Parathyroid adenoma (tissue), 2 donors: ENCODE results near the gene RABGAP1.

ENCODE experiments used
- H2AFZ ChIP-seq: fragments of 300-600 bp; sonication (generic); one replicate; pipeline ENCODE4 v1.7.0; 2017; ENCODE audit warnings: antibody characterized with exemption, mild to moderate bottlenecking
- H3K27ac ChIP-seq: fragments of 300-600 bp; sonication (generic); one replicate; pipeline ENCODE4 v1.7.0; 2017
- H3K27me3 ChIP-seq: fragments of 300-600 bp; sonication (generic); one replicate; pipeline ENCODE4 v1.7.0; 2017; ENCODE audit warnings: low read length; ENCODE audit not compliant: control insufficient read depth, insufficient read depth
- H3K36me3 ChIP-seq: fragments of 300-600 bp; sonication (generic); one replicate; pipeline ENCODE4 v1.7.0; 2017; ENCODE audit warnings: low read length; ENCODE audit not compliant: control insufficient read depth, insufficient read depth
- H3K4me1 ChIP-seq: fragments of 300-600 bp; sonication (generic); one replicate; pipeline ENCODE4 v1.7.0; 2017; ENCODE audit warnings: control low read depth
- H3K4me2 ChIP-seq: fragments of 300-600 bp; sonication (generic); one replicate; pipeline ENCODE4 v1.7.0; 2017; ENCODE audit warnings: low read length
- H3K4me3 ChIP-seq: fragments of 300-600 bp; sonication (generic); one replicate; pipeline ENCODE4 v1.7.0; 2017; ENCODE audit warnings: low read depth, low read length
- H3K79me2 ChIP-seq: fragments of 300-600 bp; sonication (generic); one replicate; pipeline ENCODE4 v1.7.0; 2017; ENCODE audit warnings: control low read depth
- H3K9ac ChIP-seq: fragments of 300-600 bp; sonication (generic); one replicate; pipeline ENCODE4 v1.7.0; 2017; ENCODE audit warnings: mild to moderate bottlenecking
- H3K9me3 ChIP-seq: fragments of 300-600 bp; sonication (generic); one replicate; pipeline ENCODE4 v1.7.0; 2017; ENCODE audit warnings: low read length; ENCODE audit not compliant: control insufficient read depth
- TF ChIP-seq, protein P1 (sequence below): fragments of 300-600 bp; sonication (generic); IDR thresholded peaks from one replicate; pipeline ENCODE4 v1.7.0; 2017; ENCODE audit warnings: antibody characterized with exemption, mild to moderate bottlenecking
- donor health status: primary hyperparathyroidism.

Gene RABGAP1

DNA sequence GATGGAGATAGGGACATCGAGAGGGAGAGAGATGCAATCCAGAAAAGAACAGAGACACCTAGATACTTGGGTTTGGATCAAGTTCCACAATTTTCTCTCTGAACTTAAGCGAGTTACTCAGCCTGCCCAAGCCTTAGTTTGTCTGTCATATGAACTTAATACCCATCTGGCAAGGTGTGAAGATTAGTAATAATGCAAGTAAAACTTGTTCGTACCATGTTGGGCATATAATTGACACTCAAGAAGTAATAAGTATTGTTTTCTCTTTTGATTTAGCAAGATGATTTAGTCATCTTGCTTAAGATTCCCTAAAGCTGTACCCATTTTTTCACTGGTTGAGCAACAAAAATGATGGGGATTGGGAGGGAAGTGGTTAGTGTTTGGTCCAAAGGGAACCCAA is 7.5 kb downstream of the RABGAP1 start:
- Histone ChIP-seq H3K9me3 (no peaks in the 10 kb centered on the region), H3K36me3 (no peaks in the 10 kb centered on the region), H3K27ac (no peak overlapping the region), H3K79me2 (peaks cover 30% of the 10 kb centered on the region), H2AFZ (no peak overlapping the region), H3K4me2 (no peak overlapping the region), H3K4me3 (no peak overlapping the region), H3K9ac (no peak overlapping the region), H3K4me1 (no peaks in the 10 kb centered on the region), H3K27me3 (no peaks in the 10 kb centered on the region)
- TF ChIP-seq, protein P1, sequence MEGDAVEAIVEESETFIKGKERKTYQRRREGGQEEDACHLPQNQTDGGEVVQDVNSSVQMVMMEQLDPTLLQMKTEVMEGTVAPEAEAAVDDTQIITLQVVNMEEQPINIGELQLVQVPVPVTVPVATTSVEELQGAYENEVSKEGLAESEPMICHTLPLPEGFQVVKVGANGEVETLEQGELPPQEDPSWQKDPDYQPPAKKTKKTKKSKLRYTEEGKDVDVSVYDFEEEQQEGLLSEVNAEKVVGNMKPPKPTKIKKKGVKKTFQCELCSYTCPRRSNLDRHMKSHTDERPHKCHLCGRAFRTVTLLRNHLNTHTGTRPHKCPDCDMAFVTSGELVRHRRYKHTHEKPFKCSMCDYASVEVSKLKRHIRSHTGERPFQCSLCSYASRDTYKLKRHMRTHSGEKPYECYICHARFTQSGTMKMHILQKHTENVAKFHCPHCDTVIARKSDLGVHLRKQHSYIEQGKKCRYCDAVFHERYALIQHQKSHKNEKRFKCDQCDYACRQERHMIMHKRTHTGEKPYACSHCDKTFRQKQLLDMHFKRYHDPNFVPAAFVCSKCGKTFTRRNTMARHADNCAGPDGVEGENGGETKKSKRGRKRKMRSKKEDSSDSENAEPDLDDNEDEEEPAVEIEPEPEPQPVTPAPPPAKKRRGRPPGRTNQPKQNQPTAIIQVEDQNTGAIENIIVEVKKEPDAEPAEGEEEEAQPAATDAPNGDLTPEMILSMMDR = no peak

DNA sequence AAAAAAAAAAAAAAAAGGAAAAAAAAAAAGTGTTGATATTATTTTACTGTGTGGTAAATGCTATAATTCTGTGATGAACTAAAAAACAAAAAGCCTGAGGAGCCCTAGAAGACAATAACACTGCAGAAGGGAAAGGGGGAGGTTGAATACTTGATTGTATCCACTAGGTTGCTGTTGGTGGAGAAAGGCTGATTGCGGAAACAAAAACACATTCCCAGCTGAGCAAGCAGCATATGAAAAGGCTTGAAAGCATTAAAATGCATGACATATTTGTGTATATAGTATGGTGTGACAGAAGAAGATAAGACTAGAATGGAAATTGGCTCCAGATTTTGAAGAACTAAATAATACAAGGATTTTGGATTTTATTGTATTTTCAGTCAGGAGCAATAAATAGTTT is 8.9 kb downstream of the RABGAP1 start:
- no peaks in the 10 kb centered on the region for H3K36me3 ChIP-seq
- H3K9ac ChIP-seq = no peak overlapping the region
- no peak overlapping the region for H3K4me2 ChIP-seq
- H3K4me3 ChIP-seq = no peak overlapping the region
- peaks cover 33% of the 10 kb centered on the region for H3K79me2 ChIP-seq
- no peaks in the 10 kb centered on the region for H3K27me3 ChIP-seq
- no peaks in the 10 kb centered on the region for H3K9me3 ChIP-seq
- TF ChIP-seq, protein P1 = no peak
- no peak overlapping the region for H3K27ac ChIP-seq
- no peak overlapping the region for H2AFZ ChIP-seq
- H3K4me1 ChIP-seq = no peaks in the 10 kb centered on the region

DNA sequence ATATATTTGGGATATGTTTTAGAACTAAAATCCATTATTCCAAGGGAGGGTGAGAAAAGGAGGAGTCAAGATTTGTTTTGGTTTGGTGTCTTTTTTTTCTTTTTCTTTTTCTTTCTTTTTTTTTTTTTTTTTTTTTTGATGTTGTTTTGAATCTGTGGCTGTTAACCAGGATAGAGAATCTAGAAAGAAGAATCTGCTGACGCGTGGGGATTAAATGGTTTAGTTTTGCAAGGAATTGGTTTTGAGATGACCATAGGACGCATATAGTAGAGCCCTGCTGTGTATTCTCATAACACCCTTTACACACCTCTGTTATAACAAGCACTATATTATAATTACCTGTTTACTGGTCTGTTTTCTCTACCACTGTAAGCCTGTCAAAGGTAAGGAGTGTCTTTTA is 9.4 kb downstream of the RABGAP1 start:
- no peak overlapping the region for H3K27ac ChIP-seq
- H3K9me3 ChIP-seq = no peaks in the 10 kb centered on the region
- no peaks in the 10 kb centered on the region for H3K27me3 ChIP-seq
- no peak overlapping the region for H3K4me3 ChIP-seq
- peaks cover 33% of the 10 kb centered on the region for H3K79me2 ChIP-seq
- TF ChIP-seq, protein P1 = no peak
- H3K4me2 ChIP-seq = no peak overlapping the region
- H2AFZ ChIP-seq = no peak overlapping the region
- no peak overlapping the region for H3K9ac ChIP-seq
- H3K36me3 ChIP-seq = no peaks in the 10 kb centered on the region
- H3K4me1 ChIP-seq = no peaks in the 10 kb centered on the region

DNA sequence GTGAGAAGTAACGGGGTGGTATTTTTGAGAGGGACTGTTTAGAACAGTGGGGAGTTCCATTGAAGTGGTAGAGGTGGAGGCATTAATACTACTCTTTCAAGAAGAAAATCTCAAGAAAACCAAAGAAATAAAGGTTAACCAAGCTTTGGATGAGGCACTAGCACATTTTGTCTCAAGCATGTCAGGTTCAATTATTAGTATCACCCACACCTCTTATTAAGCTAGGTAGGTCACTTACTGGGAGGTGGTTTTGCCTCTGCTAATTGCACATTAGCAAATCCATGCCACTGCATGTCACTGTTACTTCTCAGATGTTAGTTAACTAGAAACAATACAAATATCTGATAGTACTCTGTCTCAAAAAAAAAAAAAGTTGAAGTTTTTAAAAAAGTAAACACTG is 10.2 kb downstream of the RABGAP1 start:
- H3K27ac ChIP-seq = no peak overlapping the region
- H2AFZ ChIP-seq = no peak overlapping the region
- H3K4me2 ChIP-seq = no peak overlapping the region
- no peaks in the 10 kb centered on the region for H3K4me1 ChIP-seq
- TF ChIP-seq, protein P1 = no peak
- no peaks in the 10 kb centered on the region for H3K36me3 ChIP-seq
- H3K4me3 ChIP-seq = no peak overlapping the region
- no peak overlapping the region for H3K9ac ChIP-seq
- peaks cover 33% of the 10 kb centered on the region for H3K79me2 ChIP-seq
- no peaks in the 10 kb centered on the region for H3K27me3 ChIP-seq
- no peaks in the 10 kb centered on the region for H3K9me3 ChIP-seq

DNA sequence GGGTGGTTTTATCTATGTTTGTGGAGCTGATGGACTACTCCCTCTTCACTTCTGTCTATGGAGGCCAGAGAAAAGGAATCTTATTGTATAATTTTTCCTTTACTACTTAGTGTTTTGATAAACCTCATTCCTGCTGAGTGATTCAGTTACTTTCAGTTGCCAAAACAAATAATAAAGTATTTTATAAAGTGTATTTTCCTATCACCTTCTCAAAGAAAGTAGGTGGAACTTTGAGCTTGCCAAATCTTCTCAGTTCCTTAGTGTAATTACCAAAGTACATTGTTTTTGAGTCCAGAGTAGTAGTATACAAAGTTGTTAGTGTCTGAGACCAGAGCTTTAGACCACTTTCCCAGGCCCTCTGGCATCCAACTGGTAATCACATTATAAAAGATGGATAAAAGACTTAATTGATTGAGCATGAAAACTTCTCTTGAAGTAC is 13.5 kb downstream of the RABGAP1 start:
- H3K9ac ChIP-seq = no peak overlapping the region
- peaks cover 17% of the 10 kb centered on the region for H3K79me2 ChIP-seq
- H3K27ac ChIP-seq = no peak overlapping the region
- H3K27me3 ChIP-seq = no peaks in the 10 kb centered on the region
- no peak overlapping the region for H3K4me3 ChIP-seq
- H3K9me3 ChIP-seq = no peaks in the 10 kb centered on the region
- TF ChIP-seq, protein P1 = no peak
- H3K4me1 ChIP-seq = no peaks in the 10 kb centered on the region
- H2AFZ ChIP-seq = no peak overlapping the region
- no peaks in the 10 kb centered on the region for H3K36me3 ChIP-seq
- H3K4me2 ChIP-seq = no peak overlapping the region
